Endothelial cell of umbilical vein (primary cell): ENCODE measurements around the gene CALCOCO2. TPM values are rescaled to one million over a fixed set of nuclear protein-coding genes. Genes with fewer than 3 reads are reported as not detected.

Experiments
- BruUV-seq: library from RNA; stranded (reverse); fragments of 400-500 nt; replicated peaks from 2 replicates; lab custom pipeline; 2021; lab: Mats Ljungman, UMichigan
- CTCF ChIA-PET: fragments of 300-600, 350-600 bp; sonication (Branson Sonifier 250); formaldehyde crosslinking; loops from one replicate; lab custom pipeline; 2021; ENCODE audit warnings: antibody characterized with exemption, inconsistent platforms; lab: Charles Lee
- POLR2A ChIA-PET: fragments of 300-600, 350-600 bp; sonication (Branson Sonifier 250); formaldehyde crosslinking; loops from one replicate; lab custom pipeline; 2021; ENCODE audit warnings: antibody characterized with exemption, inconsistent platforms; lab: Charles Lee
- DNase-seq: peaks from one replicate; pipeline ENCODE4 v3.0.0-alpha.2; 2011; ENCODE audit warnings: low read depth, low spot score
- FAIRE-seq: peaks from 2 replicates; lab custom pipeline; 2011; peaks lifted over from hg19 to GRCh38; lab: Jason Lieb, UNC
- H2AFZ ChIP-seq: 2 replicates; pipeline ENCODE4 v1.6.0; 2012; ENCODE audit warnings: low read depth, low read length, control low read depth, inconsistent platforms
- H3K27ac ChIP-seq: 2 replicates; pipeline ENCODE4 v1.5.1; 2011; ENCODE audit warnings: low read depth, mild to moderate bottlenecking, control low read depth, low read length, moderate library complexity; ENCODE audit not compliant: insufficient read depth
- H3K27me3 ChIP-seq, 2 experiments: 2 replicates each; pipeline versions ENCODE4 v1.6.0 to v1.6.1; 2011; ENCODE audit warnings: low read length in 2 of 2, mixed read lengths in 1 of 2; ENCODE audit not compliant: control insufficient read depth in 2 of 2, insufficient read depth in 2 of 2
- H3K36me3 ChIP-seq, 2 experiments: 2 replicates in 1 of 2; 3 replicates in 1 of 2; pipeline ENCODE4 v1.5.1; 2011; ENCODE audit warnings: low read length in 2 of 2, mild to moderate bottlenecking in 1 of 2, moderate library complexity in 1 of 2; ENCODE audit not compliant: control insufficient read depth in 2 of 2, insufficient read depth in 2 of 2; ENCODE audit errors: extremely low read depth in 1 of 2
- H3K4me1 ChIP-seq: 3 replicates; pipeline ENCODE4 v1.5.1; 2011; ENCODE audit warnings: mild to moderate bottlenecking, low read length; ENCODE audit not compliant: control insufficient read depth, insufficient read depth; ENCODE audit errors: extremely low read depth
- H3K4me2 ChIP-seq: 2 replicates; pipeline ENCODE4 v1.6.1; 2011; ENCODE audit warnings: low read length, control low read depth, mixed read lengths; ENCODE audit not compliant: insufficient read depth
- H3K4me3 ChIP-seq, 3 experiments: fragments of 200-600 bp in 1 of 3; sonication (generic), shearing (Covaris generic) in 1 of 3; replicated peaks in 1 of 3; 2 replicates each; pipeline ENCODE4 v1.5.1; 2011 to 2016; ENCODE audit warnings: control low read depth in 3 of 3, low read length in 3 of 3, mild to moderate bottlenecking in 2 of 3, inconsistent platforms in 1 of 3, low read depth in 1 of 3, moderate library complexity in 1 of 3; ENCODE audit not compliant: insufficient read depth in 1 of 3
- H3K79me2 ChIP-seq: 2 replicates; pipeline ENCODE4 v1.6.0; 2012; ENCODE audit warnings: low read length, inconsistent platforms; ENCODE audit not compliant: control insufficient read depth, insufficient read depth
- H3K9ac ChIP-seq: replicated peaks from 2 replicates; pipeline ENCODE3; 2011; ENCODE audit warnings: low read length, control low read depth; ENCODE audit not compliant: insufficient read depth; ENCODE audit errors: extremely low read depth
- H3K9me1 ChIP-seq: replicated peaks from 3 replicates; pipeline ENCODE4 v1.6.0; 2011; ENCODE audit warnings: mild to moderate bottlenecking, low read length; ENCODE audit not compliant: control insufficient read depth, insufficient read depth; ENCODE audit errors: extremely low read depth
- H3K9me3 ChIP-seq: replicated peaks from 2 replicates; pipeline ENCODE4 v1.5.1; 2012; ENCODE audit warnings: low read length, inconsistent platforms; ENCODE audit not compliant: control insufficient read depth, insufficient read depth
- H4K20me1 ChIP-seq: replicated peaks from 2 replicates; pipeline ENCODE3; 2011; ENCODE audit warnings: mild to moderate bottlenecking, low read length; ENCODE audit not compliant: control insufficient read depth, insufficient read depth; ENCODE audit errors: extremely low read depth
- CTCF ChIP-seq, 2 donors: IDR thresholded peaks; 1 replicate in 1 of 2; 2 replicates in 1 of 2; pipeline ENCODE4 v1.5.1; 2011; ENCODE audit warnings: low read length in 2 of 2, mild to moderate bottlenecking in 2 of 2, moderate library complexity in 2 of 2, control low read depth in 1 of 2, inconsistent platforms in 1 of 2, low read depth in 1 of 2; ENCODE audit not compliant: insufficient read depth in 1 of 2; ENCODE audit errors: extremely low read depth in 1 of 2
- EZH2 ChIP-seq: IDR thresholded peaks from 2 replicates; pipeline ENCODE4 v1.6.1; 2012; ENCODE audit warnings: borderline replicate concordance, low read depth, mild to moderate bottlenecking, moderate library complexity, low read length, inconsistent platforms; ENCODE audit not compliant: severe bottlenecking
- FOS ChIP-seq: IDR thresholded peaks from 2 replicates; pipeline ENCODE4 v1.6.1; 2011; ENCODE audit warnings: mild to moderate bottlenecking, low read length, moderate library complexity, borderline replicate concordance; ENCODE audit not compliant: insufficient read depth
- GATA2 ChIP-seq: IDR thresholded peaks from 2 replicates; pipeline ENCODE4 v1.7.0; 2011; ENCODE audit warnings: low read depth, mild to moderate bottlenecking, moderate library complexity, mixed read lengths, low read length; ENCODE audit not compliant: insufficient read length, insufficient read depth
- JUN ChIP-seq: IDR thresholded peaks from 2 replicates; pipeline ENCODE4 v1.6.1; 2011; ENCODE audit warnings: borderline replicate concordance, low read depth; ENCODE audit not compliant: insufficient read length, insufficient read depth
- MYC ChIP-seq: IDR thresholded peaks from one replicate; pipeline ENCODE4 v1.6.1; 2011; ENCODE audit warnings: mild to moderate bottlenecking, low read depth, low read length
- POLR2A ChIP-seq: IDR thresholded peaks from 2 replicates; pipeline ENCODE4 v1.6.1; 2012; ENCODE audit warnings: low read depth, mild to moderate bottlenecking, control low read depth, low read length
- POLR2AphosphoS5 ChIP-seq: IDR thresholded peaks from 2 replicates; pipeline ENCODE4 v1.6.1; 2012; ENCODE audit warnings: low read depth, mild to moderate bottlenecking, control low read depth, low read length, moderate library complexity; ENCODE audit not compliant: insufficient read depth
- dilution Hi-C: fragments of 300-500 bp; cut with MboI; formaldehyde crosslinking; loops from one replicate; pipeline ENCODE4 v1.15.0; 2019; ENCODE audit warnings: low sequenced_read_pairs; ENCODE audit not compliant: extremely low pct_ligation_motif_present
- intact Hi-C: fragments of 100-400 bp; cut with micrococcal nuclease; formaldehyde crosslinking; loops from one replicate; pipeline ENCODE4 v1.10.0; 2022
- polyA plus RNA-seq, 4 experiments: library from polyadenylated mRNA; depleted of rRNA in 3 of 4; stranded (reverse) in 3 of 4; unstranded in 1 of 4; fragments of >200 nt; gene quantifications; 2 replicates each; pipeline versions ENCODE4 v1.2.1 to v1.2.3, GENCODE V29; 2011 to 2012; ENCODE audit warnings: missing spikeins in 1 of 4
- total RNA-seq: library from RNA; stranded (reverse); gene quantifications from 2 replicates; pipeline ENCODE4 v1.2.3, GENCODE V29; 2021
- TF ChIP-seq, protein P1 (sequence below): IDR thresholded peaks from 2 replicates; pipeline ENCODE4 v1.6.1; 2011; ENCODE audit not compliant: insufficient read depth, insufficient read length

Gene CALCOCO2
- total and polyA plus RNA-seq, 2 donors (not counting 3 experiments of a cell fraction or from before 2014, with no cell fraction given) = 20.6 to 64.9 TPM

- no peak overlapping the region for H3K4me2 ChIP-seq
- FAIRE-seq (peak; percentile 58), DNase-seq (peak; percentile 19)
- H3K27ac ChIP-seq = no peak overlapping the region
- no peak overlapping the region for H3K4me3 ChIP-seq
- no peaks in the 10 kb centered on the region for H3K9me3 ChIP-seq
- no peak for TF ChIP-seq POLR2A
- TF ChIP-seq EZH2 = no peak
- TF ChIP-seq GATA2 = no peak
- no peak for TF ChIP-seq POLR2AphosphoS5
- TF ChIP-seq, protein P1, sequence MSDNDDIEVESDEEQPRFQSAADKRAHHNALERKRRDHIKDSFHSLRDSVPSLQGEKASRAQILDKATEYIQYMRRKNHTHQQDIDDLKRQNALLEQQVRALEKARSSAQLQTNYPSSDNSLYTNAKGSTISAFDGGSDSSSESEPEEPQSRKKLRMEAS = no peak
- TF ChIP-seq MYC = no peak
- TF ChIP-seq FOS = no peak
- no peak for TF ChIP-seq JUN
- TF ChIP-seq CTCF (IDR thresholded peaks at IDR 0.05; ENCODE audit: extremely low read depth in 1 of 2, insufficient read depth in 1 of 2, low read depth in 1 of 2, low read length in 2 of 2) = no peak
- dilution Hi-C loops (no loop called here), intact Hi-C loops (no loop called here)
- BruUV-seq = no TSS peak
- H3K79me2 ChIP-seq = no peaks in the 10 kb centered on the region
- CTCF ChIA-PET = interaction anchor here (1.1 to 20.8 kb wide), 8 partner anchors 11 to 237 kb away, joined by 3 to 1186 read pairs (median 6); partner anchors contain the start of gene TTLL6
- no peaks in the 10 kb centered on the region for H3K9me1 ChIP-seq
- H2AFZ ChIP-seq = peak overlapping the region; percentile 12
- no peaks in the 10 kb centered on the region for H4K20me1 ChIP-seq
- H3K27me3 ChIP-seq = no peaks in the 10 kb centered on the region
- H3K36me3 ChIP-seq = no peaks in the 10 kb centered on the region
- POLR2A ChIA-PET = no interaction called here
- no peak overlapping the region for H3K9ac ChIP-seq
- H3K4me1 ChIP-seq = peaks cover 18% of the 10 kb centered on the region
Observed at GRCh38 chr17:48873209-48873608, 42.4 kb downstream of the CALCOCO2 start.
